GM21717 (cell line): ENCODE data around the gene DNAH5.

Experiments
- ATAC-seq: cut with Tn5 transposase; IDR thresholded peaks from one replicate; pipeline ENCODE4 v1.9.1; 2021; ENCODE audit warnings: mild to moderate bottlenecking, moderate library complexity; ENCODE audit not compliant: unreplicated experiment

The DNAH5 gene

DNA sequence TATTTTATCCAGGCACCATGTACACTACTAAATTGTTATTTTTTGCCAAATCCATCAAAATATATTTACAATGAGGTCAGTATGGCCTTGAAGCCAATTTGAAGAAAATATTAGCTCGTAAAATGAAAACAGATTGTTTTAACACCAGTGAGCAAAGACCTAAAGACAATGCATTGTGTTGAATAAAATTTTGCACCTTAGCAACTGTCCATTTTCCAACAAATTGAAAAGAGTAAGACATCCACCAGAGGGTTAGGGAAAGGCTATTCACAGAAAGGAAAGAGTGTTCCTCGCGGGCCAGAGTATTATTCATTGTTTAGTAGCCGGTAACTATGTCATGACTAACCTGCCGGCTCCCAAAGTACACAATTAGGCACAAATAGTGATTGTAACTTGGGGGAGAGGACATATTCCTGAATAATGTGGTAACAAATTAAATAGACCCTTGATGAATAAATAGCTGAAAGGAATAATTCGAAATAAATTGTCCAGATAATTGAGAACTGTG, 213.3 kb downstream of the DNAH5 start:
- no peak for ATAC-seq

DNA sequence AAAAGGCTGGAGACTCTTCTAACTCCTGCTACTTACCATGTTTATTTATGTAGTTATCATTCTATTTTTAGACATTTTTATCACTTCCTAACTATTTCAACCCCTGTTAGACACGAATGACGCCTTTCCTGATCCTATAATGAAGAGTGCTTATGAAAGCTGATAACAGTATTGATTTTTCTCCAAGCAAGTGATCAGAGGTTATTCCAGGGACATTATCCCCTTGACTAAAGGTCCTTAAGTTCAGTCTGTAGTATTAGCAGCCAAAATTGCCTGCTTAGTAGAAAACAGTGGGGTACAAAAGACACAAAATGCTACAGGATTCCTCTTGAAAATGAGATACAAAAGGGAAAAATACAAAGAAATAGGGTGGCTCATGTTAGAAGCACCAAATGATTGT, 235.6 kb downstream of the DNAH5 start:
- ATAC-seq: no peak

DNA sequence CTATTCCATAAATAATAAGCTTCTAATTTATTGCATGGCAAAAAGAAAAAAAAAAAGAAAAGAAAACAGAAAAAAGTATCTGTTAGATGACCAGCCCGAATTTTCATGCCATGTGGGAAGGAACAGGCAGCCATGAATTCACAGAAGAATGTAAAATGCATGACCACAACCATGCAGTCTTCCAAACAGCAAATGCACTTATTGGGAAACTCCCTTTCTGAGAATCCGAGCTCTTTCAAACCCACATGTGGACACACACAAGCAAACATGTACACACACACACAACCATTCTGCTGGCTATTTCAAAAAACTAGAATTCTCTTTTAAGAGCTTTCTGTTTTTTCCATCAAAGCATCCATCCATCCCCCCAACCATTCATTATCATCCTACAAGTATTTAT, 236.1 kb downstream of the DNAH5 start:
- ATAC-seq: no peak

DNA sequence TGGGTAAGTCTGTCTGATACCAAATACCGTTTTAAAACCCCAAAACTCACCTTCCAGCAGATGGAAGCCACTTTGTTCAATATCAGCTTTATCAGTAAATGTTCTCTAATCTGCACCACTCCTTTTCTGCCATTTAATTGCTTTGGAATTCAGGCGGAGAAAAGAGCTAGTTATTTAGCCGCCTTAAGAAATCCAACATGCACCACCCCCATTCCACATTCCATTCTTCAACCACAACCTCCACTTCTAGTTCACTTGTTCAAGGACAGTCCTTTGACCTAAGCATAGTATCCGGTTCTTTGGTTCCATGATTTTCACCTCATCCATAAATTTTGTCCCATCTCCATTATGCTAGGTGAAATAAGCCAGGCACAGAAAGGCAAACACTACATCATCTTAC, 240.1 kb downstream of the DNAH5 start:
- ATAC-seq: no peak

- ATAC-seq: no peak
These were observed 243.9 kb downstream of the DNAH5 start for GRCh38 chr5:13700626-13701025.

- ATAC-seq: no peak
These were observed 245.6 kb downstream of the DNAH5 start for GRCh38 chr5:13698885-13699284.

- no peak for ATAC-seq
These were observed 249.3 kb downstream of the DNAH5 start for GRCh38 chr5:13695076-13695712.

- ATAC-seq: no peak
These were observed 252.3 kb downstream of the DNAH5 start for GRCh38 chr5:13692172-13692571.

DNA sequence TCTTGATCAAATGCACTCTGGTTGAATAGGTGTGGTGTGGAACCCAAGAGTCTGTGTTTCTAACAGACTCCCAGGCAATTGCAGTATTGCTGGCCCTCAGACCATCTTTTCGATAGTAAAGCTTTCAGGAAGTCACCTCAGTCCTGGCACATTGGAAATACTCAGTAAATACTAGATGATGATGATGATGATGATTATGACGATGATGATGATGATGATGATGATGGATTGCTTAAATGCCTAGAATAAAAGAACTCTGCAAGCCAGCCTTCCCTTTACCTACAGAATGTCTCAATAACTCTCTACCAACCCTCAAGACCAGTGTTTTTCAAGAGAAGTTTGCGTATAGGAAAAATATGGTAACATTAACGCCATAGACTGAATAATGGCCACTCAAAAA, 268.0 kb downstream of the DNAH5 start:
- ATAC-seq: no peak

- ATAC-seq: no peak
These were observed 270.1 kb downstream of the DNAH5 start for GRCh38 chr5:13674391-13674790.

DNA sequence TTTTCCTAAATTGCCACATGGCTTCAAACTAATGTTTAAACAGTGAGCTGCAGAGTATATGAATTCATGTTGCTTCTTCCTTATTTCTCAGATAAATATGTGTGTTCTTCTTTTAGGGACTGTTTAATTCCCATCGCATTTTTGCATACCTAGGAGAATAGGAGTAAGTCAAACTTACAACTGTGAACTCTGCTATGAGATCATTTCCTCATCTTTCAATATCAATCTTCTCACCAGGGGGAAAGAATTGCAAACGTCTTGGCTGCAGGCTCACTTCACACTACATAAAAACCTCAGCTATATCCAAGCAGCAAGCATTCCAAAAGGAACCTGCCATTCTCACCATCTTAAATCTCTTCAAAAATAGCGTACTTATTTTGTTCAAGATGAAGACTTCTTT, 271.0 kb downstream of the DNAH5 start:
- ATAC-seq: no peak

- ATAC-seq: no peak
These were observed 280.1 kb downstream of the DNAH5 start for GRCh38 chr5:13664377-13664776.

DNA sequence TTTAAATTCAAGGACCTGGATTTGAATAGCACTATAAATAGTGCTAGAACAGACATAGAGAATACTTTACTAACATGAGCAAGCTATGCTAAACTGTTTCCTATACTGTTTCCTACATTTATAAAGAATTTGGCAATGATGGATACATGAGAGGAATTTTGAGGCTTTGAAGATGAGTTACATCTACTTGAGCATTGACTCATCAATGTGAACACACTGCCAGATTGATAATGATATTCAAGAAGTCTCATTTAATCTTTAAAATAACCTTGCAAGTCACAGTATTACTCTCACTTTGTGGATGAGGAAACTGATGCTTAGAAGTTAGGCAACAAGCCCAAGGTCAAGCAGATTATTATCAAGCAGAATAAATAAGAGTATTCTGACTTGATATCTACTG, 281.9 kb downstream of the DNAH5 start:
- no peak for ATAC-seq

GRCh38 chr5:13661272-13661671, 283.2 kb downstream of the DNAH5 start:
- ATAC-seq: no peak

DNA sequence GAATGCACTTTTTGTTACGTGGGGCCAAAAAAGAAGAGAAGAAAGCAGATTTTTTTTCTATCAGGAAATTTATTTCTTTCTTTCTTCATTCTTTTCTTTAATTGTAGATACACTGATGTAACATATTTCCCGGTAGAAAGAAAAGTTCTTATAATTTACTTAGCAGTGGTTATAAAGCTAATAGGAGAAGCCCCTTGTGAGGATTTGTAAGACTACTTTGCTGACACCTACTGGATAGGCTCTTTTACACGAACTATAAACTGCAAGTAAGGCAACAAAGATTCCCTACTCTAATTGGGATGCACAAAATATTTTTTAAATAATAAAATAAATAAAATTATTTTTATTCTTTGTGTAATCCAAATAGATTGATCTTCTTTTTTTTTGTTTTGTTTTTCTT, 284.4 kb downstream of the DNAH5 start:
- ATAC-seq: no peak

DNA sequence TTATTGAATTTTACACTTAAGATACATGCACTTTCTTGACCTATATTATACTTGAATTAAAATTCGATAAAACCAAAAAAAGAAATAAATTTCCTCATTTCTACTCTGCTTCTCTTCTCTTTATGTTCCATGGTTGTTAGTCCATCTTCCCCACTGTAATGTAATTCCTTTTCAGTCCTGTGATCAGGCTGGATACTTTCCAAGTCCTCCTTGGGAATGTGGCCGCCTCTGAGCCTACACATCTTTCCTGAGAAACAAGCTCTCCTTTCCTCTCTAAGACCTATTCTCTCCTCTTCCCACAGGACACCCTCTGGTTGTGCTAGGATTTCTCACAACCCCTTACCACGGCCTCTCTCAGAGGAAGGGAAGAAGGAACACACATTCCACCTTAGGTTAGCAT, 285.1 kb downstream of the DNAH5 start:
- no peak for ATAC-seq

GRCh38 chr5:13658761-13659160, 285.7 kb downstream of the DNAH5 start:
- no peak for ATAC-seq

GRCh38 chr5:13658152-13658551, 286.3 kb downstream of the DNAH5 start:
- no peak for ATAC-seq

DNA sequence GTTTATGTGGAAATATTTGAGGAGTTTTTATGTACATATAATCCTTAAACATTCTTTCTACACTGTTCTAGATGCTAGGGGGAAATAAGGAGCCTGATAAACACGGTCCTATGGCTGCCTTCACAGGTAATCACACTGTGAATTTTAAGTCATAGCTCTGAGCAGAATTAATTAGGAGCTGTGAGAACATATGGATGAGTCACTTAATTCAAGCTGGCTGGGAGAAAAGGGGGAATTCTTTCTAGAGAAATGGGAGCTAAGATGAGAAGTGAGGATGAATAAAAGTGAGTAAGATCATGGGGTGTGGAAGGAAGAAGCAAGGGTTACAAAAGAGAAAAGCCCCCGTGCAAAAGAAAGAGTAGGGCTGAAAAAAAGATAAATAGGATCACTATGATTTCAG, 290.8 kb downstream of the DNAH5 start:
- ATAC-seq: no peak

DNA sequence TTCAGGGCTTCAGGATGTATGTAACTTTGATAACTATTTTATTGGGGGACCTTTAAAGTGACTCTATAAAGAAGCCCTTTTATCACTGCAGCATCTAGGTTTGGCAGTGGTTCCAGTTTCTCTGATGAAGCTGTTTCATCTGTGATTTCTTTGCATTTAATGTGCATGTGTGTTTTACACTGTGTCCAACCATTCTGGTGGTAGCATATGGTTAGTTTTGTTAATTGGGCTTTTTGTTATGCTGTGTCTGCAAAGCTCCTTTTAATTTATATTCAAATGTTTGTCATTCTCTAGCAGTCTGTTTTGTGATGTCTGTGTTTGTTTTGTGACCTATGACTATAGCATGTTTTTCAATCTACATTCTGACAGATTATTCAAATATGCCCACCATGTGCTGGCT, 294.8 kb downstream of the DNAH5 start:
- no peak for ATAC-seq

DNA sequence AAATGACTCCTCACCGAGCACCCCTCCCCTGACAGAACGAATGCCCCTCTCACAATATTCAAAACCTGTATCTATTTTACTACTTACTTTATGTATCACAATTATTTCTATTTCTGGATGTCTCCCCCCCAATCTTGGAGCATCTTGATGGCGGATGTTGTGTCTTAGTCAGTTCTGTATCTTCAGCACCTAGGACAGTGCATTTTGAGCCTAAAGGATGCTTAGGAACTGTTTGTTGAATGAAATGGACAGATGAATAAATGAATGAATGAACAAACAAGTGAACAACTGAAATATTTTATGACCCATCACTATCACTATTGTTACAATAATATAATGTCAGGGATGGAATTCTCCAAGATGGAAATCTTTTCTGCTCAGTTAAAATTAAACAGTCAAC, 295.7 kb downstream of the DNAH5 start:
- ATAC-seq: no peak

- ATAC-seq: no peak
These were observed 300.8 kb downstream of the DNAH5 start for GRCh38 chr5:13643734-13644133.

- no peak for ATAC-seq
These were observed 301.3 kb downstream of the DNAH5 start for GRCh38 chr5:13643196-13643595.
